Stimulated activated CD8-positive, alpha-beta memory T cell treated with anti-CD3 and anti-CD28 coated beads, Interleukin-12 subunit alpha, Interleukin-12 subunit beta, amount 100 ng/mL, for 24 hours (primary cell): ENCODE measurements around the gene APLP2.
"Not testable (repeated sequence)": the region's sequence is repeated elsewhere in the genome, so short reads cannot be mapped to it uniquely, and the experiment has no call there.

ENCODE experiments used
- DNase-seq: peaks from one replicate; pipeline ENCODE4 v3.0.0-alpha.2; 2020; ENCODE audit errors: extremely low read depth

Gene APLP2

GRCh38 chr11:130091169-130091568 is 21.5 kb downstream of the APLP2 start:
- not testable (repeated sequence) for DNase-seq

DNA sequence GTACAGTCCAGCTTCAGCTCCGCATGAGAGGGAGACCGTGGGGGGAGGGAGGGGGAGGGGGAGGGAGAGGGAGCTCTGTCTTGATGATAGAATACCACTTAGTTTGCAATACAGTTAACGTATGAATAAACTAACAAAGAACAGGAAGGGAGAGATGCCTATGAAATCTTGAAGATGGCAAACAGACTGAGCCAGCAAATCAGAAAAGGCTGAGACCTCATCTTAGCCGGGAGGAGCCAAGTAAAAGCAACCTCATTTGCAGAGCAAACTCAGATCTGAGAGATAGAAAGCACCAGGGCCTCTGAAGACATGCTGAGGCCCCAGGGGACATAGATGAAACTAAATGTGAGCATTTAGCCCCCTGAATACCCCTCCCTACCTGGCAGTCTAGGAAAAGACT is 23.0 kb downstream of the APLP2 start:
- no peak for DNase-seq

GRCh38 chr11:130094614-130095013 is 24.9 kb downstream of the APLP2 start:
- DNase-seq = no peak

- DNase-seq = no peak
Measured at GRCh38 chr11:130095326-130095725, 25.6 kb downstream of the APLP2 start.

- DNase-seq = no peak
Measured at GRCh38 chr11:130096042-130096441, 26.3 kb downstream of the APLP2 start.

GRCh38 chr11:130096823-130097222 is 27.1 kb downstream of the APLP2 start:
- DNase-seq = no peak

GRCh38 chr11:130097285-130097684 is 27.6 kb downstream of the APLP2 start:
- DNase-seq = no peak

DNA sequence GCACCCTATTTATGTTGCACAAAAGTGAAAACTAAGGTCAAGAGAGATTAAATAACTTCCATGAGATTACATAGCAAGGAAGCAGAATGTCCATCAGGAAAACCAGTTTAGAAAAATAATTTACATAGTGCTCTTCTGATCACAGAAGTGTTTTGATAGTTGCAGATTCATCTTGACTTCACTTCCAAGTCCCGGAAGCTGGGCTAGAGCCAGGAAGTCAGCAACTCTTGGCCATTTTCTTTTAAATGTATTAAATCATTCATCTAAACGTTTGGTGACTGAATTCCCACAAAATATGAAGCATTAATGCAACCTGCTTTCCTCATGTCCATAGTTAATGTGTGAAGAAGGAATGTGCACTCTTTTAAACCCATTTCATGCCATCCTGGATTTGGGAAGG is 29.7 kb downstream of the APLP2 start:
- no peak for DNase-seq

DNA sequence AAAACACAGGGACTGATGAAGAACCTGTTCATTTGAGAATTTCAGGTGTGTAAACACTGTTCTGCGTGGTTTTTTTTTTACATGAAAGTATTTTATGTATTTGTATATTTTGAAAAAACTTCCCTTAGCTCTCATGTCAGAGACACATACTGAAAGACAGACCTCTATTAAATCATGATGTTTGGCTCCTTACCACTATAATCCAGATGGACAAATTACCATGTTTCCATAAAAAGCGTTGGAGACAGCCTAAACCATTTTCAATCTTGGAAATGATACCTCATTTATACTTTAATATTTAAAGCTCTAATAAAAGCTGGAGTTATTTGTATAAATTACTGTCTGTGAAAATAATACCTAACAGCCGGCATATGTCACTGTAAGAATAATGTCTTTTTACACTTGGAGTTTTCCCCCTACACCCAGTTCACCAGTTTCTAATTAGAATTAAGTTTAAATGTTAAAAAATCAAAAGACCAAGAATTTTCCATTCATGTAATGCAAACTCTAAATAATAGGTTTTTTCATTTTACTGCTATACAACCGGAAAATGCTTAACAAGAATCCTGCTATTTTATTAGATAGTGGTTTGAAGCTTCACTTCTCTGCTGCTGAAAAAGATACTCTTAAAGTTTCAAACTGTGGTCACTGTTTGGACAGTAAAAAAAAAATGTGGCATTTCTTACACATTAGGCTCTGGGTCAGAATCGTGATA is 30.8 kb downstream of the APLP2 start:
- DNase-seq = no peak

DNA sequence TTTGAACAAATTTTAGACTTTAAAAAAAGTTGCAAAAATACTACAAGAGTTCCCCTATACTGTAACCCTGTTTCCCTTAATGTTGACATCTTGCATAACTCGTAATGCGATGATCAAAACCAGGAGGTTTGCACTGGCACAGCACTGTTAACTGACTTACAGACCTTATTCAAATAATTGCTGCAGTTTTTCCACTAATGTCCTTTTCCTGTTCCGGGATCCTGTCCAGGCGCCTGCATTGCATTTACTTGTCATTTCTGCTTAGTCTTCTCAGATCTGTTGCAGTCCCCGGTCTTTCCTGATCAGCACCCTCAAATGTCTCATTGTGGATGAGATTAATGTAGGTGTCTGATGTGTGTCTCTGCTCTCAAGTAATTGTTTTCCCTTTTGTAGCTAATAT is 32.0 kb downstream of the APLP2 start:
- no peak for DNase-seq

DNA sequence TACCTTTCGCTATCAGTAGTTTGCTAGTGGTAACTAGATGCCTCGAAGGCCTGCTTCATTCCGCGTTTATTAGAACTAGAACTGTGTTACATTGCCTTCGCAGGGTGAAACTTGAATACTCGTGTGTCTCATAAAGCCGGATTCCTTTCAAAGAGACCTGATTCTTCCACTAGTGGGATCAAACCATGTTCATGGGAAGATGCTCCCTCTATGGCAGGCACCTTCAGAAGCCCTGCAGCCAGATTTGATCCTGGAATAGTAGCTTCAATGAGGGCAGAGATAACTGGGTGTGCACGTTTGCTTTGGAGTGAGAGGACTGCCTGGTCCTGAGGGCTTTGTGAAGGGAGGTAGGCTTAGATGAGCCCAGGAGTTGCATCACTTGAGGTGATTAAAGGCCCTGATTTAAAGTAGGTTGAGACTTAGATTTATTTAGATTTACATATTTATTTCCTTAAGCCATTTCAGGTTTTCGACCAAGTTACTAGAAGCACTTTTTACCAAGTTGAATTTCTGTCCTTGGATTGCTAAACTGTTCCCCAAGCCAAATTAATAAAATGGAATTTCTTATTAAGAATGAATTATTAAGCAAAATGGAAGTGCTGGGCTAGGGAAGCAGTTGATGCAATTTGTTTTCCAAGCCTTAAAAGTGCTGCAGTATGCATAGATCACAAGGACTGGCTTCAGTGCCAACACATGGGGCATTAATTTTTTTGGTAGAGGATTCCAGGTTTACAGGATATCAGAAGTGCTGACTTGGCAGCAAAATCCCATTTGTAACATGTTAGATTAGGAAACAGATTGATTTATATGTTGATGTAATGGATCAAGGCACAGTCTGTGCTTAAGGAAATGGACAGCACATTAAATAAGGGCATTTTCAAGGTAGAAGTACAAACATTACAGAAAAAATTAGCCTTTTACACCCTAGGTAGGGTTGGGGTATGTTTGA is 32.9 kb downstream of the APLP2 start:
- DNase-seq = no peak

DNA sequence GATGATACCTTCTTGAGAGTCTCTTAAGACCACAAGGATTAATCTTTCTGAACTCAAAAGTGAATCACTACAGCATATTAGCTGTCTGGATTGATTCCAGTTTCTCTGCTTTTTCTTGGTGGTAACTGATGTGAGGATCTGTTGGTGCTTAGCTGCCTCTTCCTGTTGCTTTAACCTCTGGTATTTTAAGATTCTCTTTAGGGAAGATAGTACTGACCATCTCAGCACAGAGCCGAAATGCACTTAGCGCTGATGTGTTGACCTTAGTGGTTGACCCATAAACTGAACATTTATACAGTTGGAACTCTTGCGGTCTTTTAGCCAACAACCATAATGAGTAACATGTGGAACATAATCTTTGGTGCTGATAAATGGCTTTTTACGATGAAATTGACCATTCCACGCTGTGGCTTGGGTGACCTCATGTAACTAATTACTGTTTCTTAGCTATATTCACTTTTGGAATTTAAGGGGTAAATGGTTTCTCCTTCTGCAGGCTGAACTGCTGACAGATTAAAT is 33.7 kb downstream of the APLP2 start:
- no peak for DNase-seq

GRCh38 chr11:130106381-130106780 is 36.7 kb downstream of the APLP2 start:
- no peak for DNase-seq

DNA sequence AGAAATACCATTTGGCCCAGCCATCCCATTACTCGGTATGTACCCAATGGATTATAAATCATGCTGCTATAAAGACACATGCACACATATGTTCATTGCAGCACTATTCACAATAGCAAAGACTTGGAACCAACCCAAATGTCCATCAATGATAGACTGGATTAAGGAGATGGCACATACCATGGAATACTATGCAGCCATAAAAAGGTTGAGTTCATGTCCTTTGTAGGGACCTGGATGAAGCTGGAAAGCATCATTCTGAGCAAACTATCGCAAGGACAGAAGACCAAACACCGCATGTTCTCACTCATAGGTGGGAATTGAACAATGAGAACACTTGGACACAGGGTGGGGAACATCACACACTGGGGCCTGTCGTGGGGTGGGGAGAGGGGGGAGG is 39.0 kb downstream of the APLP2 start:
- not testable (repeated sequence) for DNase-seq

DNA sequence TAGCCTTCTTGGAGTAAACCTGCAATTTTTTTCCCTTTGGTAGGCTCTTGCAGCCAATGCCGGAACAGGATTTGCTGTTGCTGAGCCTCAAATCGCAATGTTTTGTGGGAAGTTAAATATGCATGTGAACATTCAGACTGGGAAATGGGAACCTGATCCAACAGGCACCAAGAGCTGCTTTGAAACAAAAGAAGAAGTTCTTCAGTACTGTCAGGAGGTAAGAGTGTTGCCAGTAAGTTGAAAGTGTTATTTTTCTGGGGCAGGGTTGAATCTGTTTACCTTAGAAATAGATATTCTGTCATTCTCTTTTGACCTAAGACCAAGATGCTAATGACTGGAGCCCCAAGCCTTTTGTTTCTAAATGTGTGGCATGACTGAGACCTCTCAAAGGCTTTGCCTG is 39.7 kb downstream of the APLP2 start:
- no peak for DNase-seq

DNA sequence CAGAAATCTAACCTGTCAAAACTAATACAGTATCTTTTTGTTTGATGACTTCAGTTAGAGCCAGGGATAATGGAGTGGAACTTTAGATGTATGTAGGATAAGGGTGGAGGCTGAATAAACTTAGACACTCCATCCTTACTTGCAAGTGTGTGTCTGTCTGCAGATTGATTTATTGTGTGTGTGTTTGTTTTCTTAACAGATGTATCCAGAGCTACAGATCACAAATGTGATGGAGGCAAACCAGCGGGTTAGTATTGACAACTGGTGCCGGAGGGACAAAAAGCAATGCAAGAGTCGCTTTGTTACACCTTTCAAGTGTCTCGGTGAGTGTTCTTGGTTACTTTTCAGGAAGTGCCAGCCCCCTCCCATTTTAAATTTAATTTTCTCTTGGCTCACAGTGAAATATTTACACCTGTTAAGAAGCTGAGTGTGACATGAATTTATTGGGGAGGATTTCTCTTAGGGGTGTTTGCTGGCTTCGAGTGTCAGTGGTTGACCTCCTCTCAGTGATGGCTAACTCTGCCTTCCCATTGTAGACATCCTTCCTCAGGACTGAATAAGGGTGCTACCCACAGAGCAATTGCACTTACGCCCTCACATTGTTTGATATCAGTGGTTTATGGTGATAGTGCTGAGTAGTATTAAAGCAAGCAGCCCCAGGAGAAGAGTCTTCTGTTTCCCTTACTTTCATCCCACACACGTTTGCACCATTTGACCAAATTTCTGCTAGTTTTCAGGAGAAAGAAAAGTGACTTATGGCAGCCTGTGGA is 40.8 kb downstream of the APLP2 start:
- no peak for DNase-seq

DNA sequence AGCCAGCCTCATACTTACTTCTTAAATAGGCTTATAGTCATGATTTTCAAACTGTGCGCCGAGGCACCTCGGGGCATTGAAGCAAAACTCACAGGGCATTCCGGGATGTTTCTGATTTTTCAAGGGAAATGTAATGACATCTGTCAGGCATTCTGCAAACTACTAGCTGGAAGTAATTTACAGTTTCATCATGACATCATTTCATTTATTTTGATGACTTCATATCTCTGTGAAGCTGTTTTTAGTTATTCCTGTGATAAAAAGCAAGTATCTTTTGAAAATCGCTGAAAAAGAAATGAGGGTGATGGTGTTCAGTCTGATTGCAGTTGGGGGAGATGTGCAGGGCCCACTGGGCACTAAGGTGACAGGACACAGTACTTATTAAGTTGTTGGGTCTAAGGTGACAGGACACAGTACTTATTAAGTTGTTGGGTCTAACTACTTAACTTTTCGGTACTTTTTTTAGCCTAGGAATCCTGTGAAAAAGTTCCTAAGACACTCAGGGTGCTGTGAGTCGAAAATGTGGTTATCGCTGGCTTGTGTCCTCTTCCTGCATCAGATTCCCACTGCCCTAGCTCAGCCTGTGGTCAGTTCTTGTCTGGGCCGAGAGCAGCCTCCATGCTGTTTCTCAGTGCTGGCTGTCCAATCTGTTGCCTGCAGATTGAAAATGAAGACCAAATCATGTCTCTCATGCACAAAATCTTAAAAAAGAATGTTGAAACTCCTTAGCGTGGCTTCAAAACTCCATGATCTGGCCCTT is 42.6 kb downstream of the APLP2 start:
- no peak for DNase-seq

GRCh38 chr11:130114281-130114680 is 44.6 kb downstream of the APLP2 start:
- no peak for DNase-seq

DNA sequence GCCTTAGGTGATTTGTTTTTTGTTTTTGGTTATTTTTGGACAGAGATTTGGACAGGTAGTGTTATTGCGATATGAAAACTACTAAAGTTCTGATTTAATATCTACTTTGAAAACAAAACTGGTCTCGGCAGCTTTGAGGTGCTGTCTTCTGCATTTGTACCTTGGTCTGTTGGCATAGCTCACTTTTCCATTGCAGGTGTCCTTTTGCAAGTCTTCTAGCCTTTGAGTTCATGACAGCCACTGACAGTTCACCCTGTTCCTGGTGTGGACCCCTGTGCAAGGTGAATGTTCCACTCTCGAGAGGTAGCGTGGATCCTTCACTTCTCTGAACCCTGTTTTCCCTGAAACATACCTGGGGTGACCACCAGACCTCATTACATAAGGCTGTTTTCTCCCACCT is 45.0 kb downstream of the APLP2 start:
- DNase-seq = no peak

- no peak for DNase-seq
Measured at GRCh38 chr11:130115218-130115617, 45.5 kb downstream of the APLP2 start.

- DNase-seq = no peak
Measured at GRCh38 chr11:130118165-130118564, 48.5 kb downstream of the APLP2 start.
